ENCODE data around the gene NIT1. TPM values are rescaled to one million over a fixed set of nuclear protein-coding genes. Genes with fewer than 3 reads are reported as not detected.
A peak's percentile ranks its signal among the peaks of the same experiment; 100 is the strongest.

NIT1 gene
- total and polyA plus RNA-seq, 2 donors (not counting 3 experiments of a cell fraction or from before 2014, with no cell fraction given) = 20.3 to 26.5 TPM

DNA sequence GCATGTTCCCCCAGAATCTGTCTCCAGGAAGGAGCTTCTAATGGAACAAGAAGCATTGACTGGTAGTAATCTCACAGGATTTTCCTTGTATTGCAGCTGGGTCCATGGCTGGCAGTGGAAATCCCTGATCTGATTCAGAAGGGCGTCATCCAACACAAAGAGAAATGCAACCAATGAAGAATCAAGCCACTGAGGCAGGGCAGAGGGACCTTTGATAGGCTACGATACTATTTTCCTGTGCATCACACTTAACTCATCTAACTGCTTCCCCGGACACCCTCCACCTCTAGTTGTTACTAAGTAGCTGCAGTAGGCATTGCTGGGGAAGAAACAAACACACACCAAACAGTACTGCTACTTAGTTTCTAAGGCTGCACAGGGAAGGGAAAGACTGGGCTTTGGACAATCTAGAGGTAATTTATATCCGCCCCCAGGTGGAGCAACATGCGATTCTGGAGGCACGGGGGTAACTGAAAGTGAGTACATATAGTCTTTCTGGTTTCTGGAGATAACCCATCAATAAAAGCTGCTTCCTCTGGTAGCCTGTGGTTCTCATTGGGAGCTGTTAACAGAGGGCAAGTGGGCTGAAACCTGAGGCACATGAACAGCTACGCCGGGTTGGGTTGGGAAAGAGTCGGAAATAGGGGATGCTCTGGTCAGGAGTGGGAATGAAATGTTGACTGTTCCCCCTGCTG is 40.6 kb downstream of the NIT1 start:
- H2AFZ ChIP-seq (ENCODE audit: low read depth, low read length) = no peak overlapping the region
- TF ChIP-seq EZH2 (IDR thresholded peaks at IDR 0.05; ENCODE audit: borderline replicate concordance, low read depth, low read length, severe bottlenecking) (no peak), POLR2AphosphoS5 (IDR thresholded peaks at IDR 0.05; ENCODE audit: insufficient read depth, low read depth, low read length) (no peak)
- TF ChIP-seq, protein P1, sequence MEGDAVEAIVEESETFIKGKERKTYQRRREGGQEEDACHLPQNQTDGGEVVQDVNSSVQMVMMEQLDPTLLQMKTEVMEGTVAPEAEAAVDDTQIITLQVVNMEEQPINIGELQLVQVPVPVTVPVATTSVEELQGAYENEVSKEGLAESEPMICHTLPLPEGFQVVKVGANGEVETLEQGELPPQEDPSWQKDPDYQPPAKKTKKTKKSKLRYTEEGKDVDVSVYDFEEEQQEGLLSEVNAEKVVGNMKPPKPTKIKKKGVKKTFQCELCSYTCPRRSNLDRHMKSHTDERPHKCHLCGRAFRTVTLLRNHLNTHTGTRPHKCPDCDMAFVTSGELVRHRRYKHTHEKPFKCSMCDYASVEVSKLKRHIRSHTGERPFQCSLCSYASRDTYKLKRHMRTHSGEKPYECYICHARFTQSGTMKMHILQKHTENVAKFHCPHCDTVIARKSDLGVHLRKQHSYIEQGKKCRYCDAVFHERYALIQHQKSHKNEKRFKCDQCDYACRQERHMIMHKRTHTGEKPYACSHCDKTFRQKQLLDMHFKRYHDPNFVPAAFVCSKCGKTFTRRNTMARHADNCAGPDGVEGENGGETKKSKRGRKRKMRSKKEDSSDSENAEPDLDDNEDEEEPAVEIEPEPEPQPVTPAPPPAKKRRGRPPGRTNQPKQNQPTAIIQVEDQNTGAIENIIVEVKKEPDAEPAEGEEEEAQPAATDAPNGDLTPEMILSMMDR (IDR thresholded peaks at IDR 0.05; ENCODE audit: extremely low read depth in 1 of 2, insufficient read depth in 1 of 2, low read depth in 1 of 2, low read length in 2 of 2) = no peak

More for the DNA sequence above, 40.6 kb downstream of the NIT1 start:
- Histone ChIP-seq H3K27ac (ENCODE audit: insufficient read depth, low read depth, low read length) (no peak overlapping the region), H3K27me3 (ENCODE audit: control insufficient read depth in 2 of 2, insufficient read depth in 2 of 2, low read length in 2 of 2) (no peaks in the 10 kb centered on the region), H3K9me3 (replicated peaks; ENCODE audit: control insufficient read depth, insufficient read depth, low read length) (no peaks in the 10 kb centered on the region), H4K20me1 (replicated peaks; ENCODE audit: control insufficient read depth, extremely low read depth, insufficient read depth, low read length) (no peaks in the 10 kb centered on the region), H3K4me1 (ENCODE audit: control insufficient read depth, extremely low read depth, insufficient read depth, low read length) (peaks cover 7% of the 10 kb centered on the region), H3K4me2 (ENCODE audit: insufficient read depth, low read length) (peak overlapping the region; percentile 32), H3K79me2 (ENCODE audit: control insufficient read depth, insufficient read depth, low read length) (peaks cover 7% of the 10 kb centered on the region), H3K36me3 (ENCODE audit: control insufficient read depth in 2 of 2, extremely low read depth in 1 of 2, insufficient read depth in 2 of 2, low read length in 2 of 2) (peaks cover 2 to 10% of the 10 kb centered on the region in 2 experiments), H3K9ac (replicated peaks; ENCODE audit: extremely low read depth, insufficient read depth, low read length) (no peak overlapping the region), H3K9me1 (replicated peaks; ENCODE audit: control insufficient read depth, extremely low read depth, insufficient read depth, low read length) (no peaks in the 10 kb centered on the region), H3K4me3 (replicated peaks in 1 of 3; ENCODE audit: insufficient read depth in 1 of 3, low read depth in 1 of 3, low read length in 3 of 3) (no peak overlapping the region)
- intact Hi-C loops (cut with micrococcal nuclease) = loop anchor here (2.0 kb wide), 1 partner anchor 40 kb away; the partner anchor contains the start of genes NIT1 and PFDN2
- dilution Hi-C loops (cut with MboI; ENCODE audit: extremely low pct_ligation_motif_present, low sequenced_read_pairs) = no loop called here
- CTCF ChIA-PET = interaction anchor here (0.7 to 2.1 kb wide), 2 partner anchors 161 to 224 kb away, joined by 3 to 9 read pairs; no protein-coding TSS in a partner anchor
- BruUV-seq (replicated peaks) = no TSS peak
- POLR2A ChIA-PET = interaction anchor here (0.7 kb wide), 1 partner anchor 137 kb away, joined by 4 read pairs; the partner anchor contains the start of gene F11R
- DNase-seq (ENCODE audit: low read depth, low spot score) (no peak), FAIRE-seq (no peak)

Measured in endothelial cell of umbilical vein (primary cell).